ENCODE data around the gene MTM1. TPM values are rescaled to one million over a fixed set of nuclear protein-coding genes. Genes with fewer than 3 reads are reported as not detected.

MTM1 gene
- total RNA-seq, 1 experiment from 2014 or later: 6.4 TPM

- no CpG with 5 or more reads among the region's 2 CpGs for WGBS (ENCODE audit: extremely low coverage, insufficient read length, low lambda C conversion rate)
Observed at GRCh38 chrX:150664290-150664689, 95.9 kb downstream of the MTM1 start.

More at GRCh38 chrX:150664290-150664689, 95.9 kb downstream of the MTM1 start:
- peaks cover 50 to 54% of the 10 kb centered on the region in 2 experiments for H3K9me3 Mint-ChIP-seq
- H3K9ac ChIP-seq (ENCODE audit: extremely low read depth, insufficient read length, low read length): no peak overlapping the region
- no peaks in the 10 kb centered on the region for H3K9me3 ChIP-seq (ENCODE audit: control insufficient read depth, low read depth, low read length)
- TF ChIP-seq, protein P1, sequence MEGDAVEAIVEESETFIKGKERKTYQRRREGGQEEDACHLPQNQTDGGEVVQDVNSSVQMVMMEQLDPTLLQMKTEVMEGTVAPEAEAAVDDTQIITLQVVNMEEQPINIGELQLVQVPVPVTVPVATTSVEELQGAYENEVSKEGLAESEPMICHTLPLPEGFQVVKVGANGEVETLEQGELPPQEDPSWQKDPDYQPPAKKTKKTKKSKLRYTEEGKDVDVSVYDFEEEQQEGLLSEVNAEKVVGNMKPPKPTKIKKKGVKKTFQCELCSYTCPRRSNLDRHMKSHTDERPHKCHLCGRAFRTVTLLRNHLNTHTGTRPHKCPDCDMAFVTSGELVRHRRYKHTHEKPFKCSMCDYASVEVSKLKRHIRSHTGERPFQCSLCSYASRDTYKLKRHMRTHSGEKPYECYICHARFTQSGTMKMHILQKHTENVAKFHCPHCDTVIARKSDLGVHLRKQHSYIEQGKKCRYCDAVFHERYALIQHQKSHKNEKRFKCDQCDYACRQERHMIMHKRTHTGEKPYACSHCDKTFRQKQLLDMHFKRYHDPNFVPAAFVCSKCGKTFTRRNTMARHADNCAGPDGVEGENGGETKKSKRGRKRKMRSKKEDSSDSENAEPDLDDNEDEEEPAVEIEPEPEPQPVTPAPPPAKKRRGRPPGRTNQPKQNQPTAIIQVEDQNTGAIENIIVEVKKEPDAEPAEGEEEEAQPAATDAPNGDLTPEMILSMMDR (conservative IDR thresholded peaks at IDR 0.05): no peak
- H2BK20ac ChIP-seq (ENCODE audit: low read depth, low read length, poor library complexity, severe bottlenecking): no peak overlapping the region
- no peaks in the 10 kb centered on the region for H3K4me1 ChIP-seq (ENCODE audit: insufficient read depth, low read length)
- no peaks in the 10 kb centered on the region for H3K27me3 ChIP-seq (ENCODE audit: insufficient read depth, low read length)
- H3K4me2 ChIP-seq (ENCODE audit: insufficient read depth, insufficient read length, low read length): no peak overlapping the region
- H2AFZ ChIP-seq (ENCODE audit: low read length): no peak overlapping the region
- H2AK5ac ChIP-seq (ENCODE audit: insufficient read length, low read length): no peak overlapping the region
- no peak overlapping the region for H3K4ac ChIP-seq (ENCODE audit: low read depth, low read length)
- H3K18ac ChIP-seq (ENCODE audit: insufficient read length, low read depth, low read length): no peak overlapping the region
- no peak overlapping the region for H3K4me3 Mint-ChIP-seq
- H3K79me1 ChIP-seq (ENCODE audit: insufficient read depth, low read depth, low read length, poor library complexity, severe bottlenecking): no peaks in the 10 kb centered on the region
- H3K36me3 Mint-ChIP-seq (ENCODE audit: insufficient read depth in 1 of 3, low read depth in 3 of 3): peaks cover 15 to 29% (median 18%) of the 10 kb centered on the region in 3 experiments
- H2BK5ac ChIP-seq (ENCODE audit: insufficient read length, low read length): no peak overlapping the region
- H2BK15ac ChIP-seq (ENCODE audit: low read depth, low read length): no peak overlapping the region
- no peaks in the 10 kb centered on the region for H3K4me1 Mint-ChIP-seq
- no peak overlapping the region for H3T11ph ChIP-seq (ENCODE audit: low read length)
- no peaks in the 10 kb centered on the region for H3K79me2 ChIP-seq (ENCODE audit: insufficient read depth, low read length)
- no peak overlapping the region for H4K5ac ChIP-seq (ENCODE audit: insufficient read length, low read depth, low read length)
- H3K23ac ChIP-seq (ENCODE audit: insufficient read length, low read depth, low read length): no peak overlapping the region
- H3K27ac ChIP-seq (ENCODE audit: insufficient read length, low read depth, low read length): no peak overlapping the region
- no peaks in the 10 kb centered on the region for H4K20me1 ChIP-seq (ENCODE audit: control insufficient read depth, insufficient read depth, insufficient read length)
- no peaks in the 10 kb centered on the region for H3K23me2 ChIP-seq (ENCODE audit: insufficient read length, low read depth, low read length, poor library complexity, severe bottlenecking)
- no peak overlapping the region for H4K8ac ChIP-seq (replicated peaks; ENCODE audit: insufficient read length, low read depth, low read length)
- no peaks in the 10 kb centered on the region for H3K27me3 Mint-ChIP-seq (ENCODE audit: low read depth)
- H2BK12ac ChIP-seq (ENCODE audit: insufficient read length, low read depth, low read length): no peak overlapping the region
- H4K91ac ChIP-seq (ENCODE audit: insufficient read length, low read depth, low read length): no peak overlapping the region
- no peak overlapping the region for H3K56ac ChIP-seq (ENCODE audit: insufficient read length, low read depth, low read length)
- no peak overlapping the region for H2BK120ac ChIP-seq (ENCODE audit: low read depth, low read length, poor library complexity, severe bottlenecking)
- H3K27ac Mint-ChIP-seq: no peak overlapping the region
- H3K14ac ChIP-seq (ENCODE audit: insufficient read depth, low read length): no peak overlapping the region
- no peak for DNase-seq

All from H9 (cell line).